ENCODE results near the gene CNTN5.

Gene CNTN5

GRCh38 chr11:99634581-99634980 lies 613.8 kb downstream of the CNTN5 start:
- DNase-seq = no peak

- no peak for DNase-seq
Measured at GRCh38 chr11:99638073-99638553, 617.4 kb downstream of the CNTN5 start.

- DNase-seq = no peak
Measured at GRCh38 chr11:99640671-99641070, 619.9 kb downstream of the CNTN5 start.

- no peak for DNase-seq
Measured at GRCh38 chr11:99645934-99646333, 625.2 kb downstream of the CNTN5 start.

- DNase-seq = no peak
Measured at GRCh38 chr11:99670067-99670676, 649.4 kb downstream of the CNTN5 start.

- no peak for DNase-seq
Measured at GRCh38 chr11:99671808-99672409, 651.2 kb downstream of the CNTN5 start.

- no peak for DNase-seq
Measured at GRCh38 chr11:99676292-99676691, 655.5 kb downstream of the CNTN5 start.

GRCh38 chr11:99682171-99682570 lies 661.4 kb downstream of the CNTN5 start:
- DNase-seq = no peak

- no peak for DNase-seq
Measured at GRCh38 chr11:99682646-99683045, 661.9 kb downstream of the CNTN5 start.

- DNase-seq = no peak
Measured at GRCh38 chr11:99683933-99684332, 663.2 kb downstream of the CNTN5 start.

- no peak for DNase-seq
Measured at GRCh38 chr11:99686838-99687237, 666.1 kb downstream of the CNTN5 start.

GRCh38 chr11:99687320-99687719 lies 666.6 kb downstream of the CNTN5 start:
- no peak for DNase-seq

GRCh38 chr11:99693941-99694492 lies 673.3 kb downstream of the CNTN5 start:
- no peak for DNase-seq

- no peak for DNase-seq
Measured at GRCh38 chr11:99695106-99695505, 674.4 kb downstream of the CNTN5 start.

- DNase-seq = no peak
Measured at GRCh38 chr11:99706848-99707247, 686.1 kb downstream of the CNTN5 start.

- no peak for DNase-seq
Measured at GRCh38 chr11:99708928-99709672, 688.4 kb downstream of the CNTN5 start.

GRCh38 chr11:99716302-99716701 lies 695.6 kb downstream of the CNTN5 start:
- DNase-seq = no peak

GRCh38 chr11:99718291-99718690 lies 697.5 kb downstream of the CNTN5 start:
- DNase-seq = no peak

- DNase-seq = no peak
Measured at GRCh38 chr11:99739464-99740089, 718.8 kb downstream of the CNTN5 start.

GRCh38 chr11:99742501-99742900 lies 721.8 kb downstream of the CNTN5 start:
- no peak for DNase-seq

- DNase-seq = no peak
Measured at GRCh38 chr11:99759787-99760186, 739.0 kb downstream of the CNTN5 start.

- DNase-seq = no peak
Measured at GRCh38 chr11:99766811-99767210, 746.1 kb downstream of the CNTN5 start.

- DNase-seq = no peak
Measured at GRCh38 chr11:99773646-99774045, 752.9 kb downstream of the CNTN5 start.
